22Rv1 (cell line): ENCODE results near the gene IVL.

Source experiments
- H3K27ac ChIP-seq: fragments of 450-650 bp; 2 replicates; pipeline ENCODE4 v1.5.1; 2017
- ZFX ChIP-seq: fragments of 450-650 bp; IDR thresholded peaks from 2 replicates; pipeline ENCODE4 v1.6.1; 2017; ENCODE audit warnings: antibody characterized with exemption, borderline replicate concordance
- TF ChIP-seq, protein P1 (sequence below): fragments of 450-650 bp; IDR thresholded peaks from 2 replicates; pipeline ENCODE4 v1.5.1; 2017; ENCODE audit warnings: mild to moderate bottlenecking

IVL gene

DNA sequence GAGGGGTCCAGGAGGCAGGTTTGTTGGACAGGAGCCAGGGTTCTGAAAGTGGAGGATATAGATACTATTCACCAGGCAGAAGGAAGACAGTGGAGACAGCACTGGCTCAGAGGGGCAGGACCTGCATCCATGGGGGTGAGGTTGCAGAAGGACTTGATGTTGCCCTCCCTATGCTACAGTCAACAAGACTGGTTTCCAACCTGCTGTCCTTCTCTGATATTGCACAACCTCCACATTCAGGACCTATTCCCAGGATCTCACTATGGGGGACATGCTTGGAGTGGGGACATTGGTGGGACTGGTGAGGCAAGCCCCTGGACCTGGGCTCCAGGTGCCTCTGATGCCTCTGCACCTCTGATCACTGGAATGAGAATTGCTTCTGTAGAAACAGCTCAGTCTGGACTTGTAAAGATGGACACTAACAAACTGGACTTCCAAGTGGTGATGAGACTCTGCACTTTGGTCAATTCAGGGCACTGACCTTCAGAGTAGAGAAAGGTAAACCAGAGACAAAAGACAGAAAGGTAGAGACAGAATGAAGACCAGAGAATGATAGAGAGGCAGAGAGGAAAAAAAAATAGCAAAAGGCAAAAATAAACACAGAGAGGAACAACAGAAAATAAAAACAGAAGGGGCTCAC is 28.7 kb upstream of the IVL start:
- TF ChIP-seq, protein P1, sequence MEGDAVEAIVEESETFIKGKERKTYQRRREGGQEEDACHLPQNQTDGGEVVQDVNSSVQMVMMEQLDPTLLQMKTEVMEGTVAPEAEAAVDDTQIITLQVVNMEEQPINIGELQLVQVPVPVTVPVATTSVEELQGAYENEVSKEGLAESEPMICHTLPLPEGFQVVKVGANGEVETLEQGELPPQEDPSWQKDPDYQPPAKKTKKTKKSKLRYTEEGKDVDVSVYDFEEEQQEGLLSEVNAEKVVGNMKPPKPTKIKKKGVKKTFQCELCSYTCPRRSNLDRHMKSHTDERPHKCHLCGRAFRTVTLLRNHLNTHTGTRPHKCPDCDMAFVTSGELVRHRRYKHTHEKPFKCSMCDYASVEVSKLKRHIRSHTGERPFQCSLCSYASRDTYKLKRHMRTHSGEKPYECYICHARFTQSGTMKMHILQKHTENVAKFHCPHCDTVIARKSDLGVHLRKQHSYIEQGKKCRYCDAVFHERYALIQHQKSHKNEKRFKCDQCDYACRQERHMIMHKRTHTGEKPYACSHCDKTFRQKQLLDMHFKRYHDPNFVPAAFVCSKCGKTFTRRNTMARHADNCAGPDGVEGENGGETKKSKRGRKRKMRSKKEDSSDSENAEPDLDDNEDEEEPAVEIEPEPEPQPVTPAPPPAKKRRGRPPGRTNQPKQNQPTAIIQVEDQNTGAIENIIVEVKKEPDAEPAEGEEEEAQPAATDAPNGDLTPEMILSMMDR: no peak
- no peak for TF ChIP-seq ZFX
- no peak overlapping the region for H3K27ac ChIP-seq

DNA sequence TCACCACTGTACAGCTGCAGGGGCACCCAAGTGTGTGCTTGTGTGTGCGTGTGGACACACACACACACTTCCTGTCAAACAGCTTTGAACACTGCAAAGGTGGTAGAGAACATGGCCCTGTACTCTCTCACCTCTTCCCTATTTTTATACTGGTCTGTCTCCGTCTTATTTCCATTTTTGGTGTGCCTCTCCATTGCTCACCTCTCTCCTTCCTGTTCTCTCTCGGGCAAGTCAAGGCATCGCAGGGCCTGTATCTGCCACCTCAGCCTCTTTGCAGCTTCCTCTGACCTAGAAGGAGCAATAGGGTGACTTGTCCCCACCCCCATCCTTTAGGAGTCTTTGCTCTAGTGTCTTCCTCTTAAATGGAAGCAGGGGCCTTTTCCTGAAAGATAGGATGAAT is 28.0 kb upstream of the IVL start:
- TF ChIP-seq, protein P1: no peak
- no peak for TF ChIP-seq ZFX
- no peak overlapping the region for H3K27ac ChIP-seq

DNA sequence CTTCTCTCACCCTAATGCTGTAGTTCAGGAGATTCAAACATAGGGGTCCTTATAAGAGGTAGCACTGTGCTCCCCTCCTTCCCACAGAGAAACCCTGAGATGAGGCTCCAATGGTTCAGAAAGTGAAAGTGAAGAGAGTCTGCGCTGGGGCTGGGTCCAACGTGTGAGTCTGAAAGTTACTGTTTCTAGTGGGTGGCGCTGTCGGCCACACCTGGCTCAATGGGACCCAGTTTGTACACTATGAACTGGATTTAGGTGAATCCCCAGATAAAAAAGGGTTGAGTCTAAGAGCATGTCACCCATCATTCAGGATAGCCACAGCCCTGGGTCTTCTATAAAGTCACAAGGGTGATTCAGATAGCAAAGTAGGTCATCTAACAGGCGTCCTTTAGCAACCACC is 27.4 kb upstream of the IVL start:
- no peak for TF ChIP-seq ZFX
- TF ChIP-seq, protein P1: no peak
- H3K27ac ChIP-seq: no peak overlapping the region

DNA sequence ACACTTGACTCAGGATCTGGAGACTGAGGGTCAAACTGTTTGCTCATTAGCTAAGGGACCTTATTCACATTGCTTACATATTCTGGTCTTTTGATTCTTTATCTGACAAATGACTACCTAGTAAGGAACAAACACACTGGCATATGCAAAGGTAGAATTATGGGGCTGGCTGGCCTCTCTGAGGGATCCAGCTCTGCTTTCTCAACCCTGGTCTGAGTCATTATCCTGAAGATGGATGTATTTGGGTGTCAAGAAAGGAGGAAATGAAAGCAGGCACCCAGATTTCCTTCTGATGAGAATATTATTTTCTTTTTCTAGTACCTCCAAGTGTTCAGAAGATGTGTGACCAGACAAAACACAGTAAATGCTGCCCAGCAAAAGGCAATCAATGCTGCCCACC is 24.3 kb upstream of the IVL start:
- no peak for TF ChIP-seq ZFX
- TF ChIP-seq, protein P1: no peak
- no peak overlapping the region for H3K27ac ChIP-seq

DNA sequence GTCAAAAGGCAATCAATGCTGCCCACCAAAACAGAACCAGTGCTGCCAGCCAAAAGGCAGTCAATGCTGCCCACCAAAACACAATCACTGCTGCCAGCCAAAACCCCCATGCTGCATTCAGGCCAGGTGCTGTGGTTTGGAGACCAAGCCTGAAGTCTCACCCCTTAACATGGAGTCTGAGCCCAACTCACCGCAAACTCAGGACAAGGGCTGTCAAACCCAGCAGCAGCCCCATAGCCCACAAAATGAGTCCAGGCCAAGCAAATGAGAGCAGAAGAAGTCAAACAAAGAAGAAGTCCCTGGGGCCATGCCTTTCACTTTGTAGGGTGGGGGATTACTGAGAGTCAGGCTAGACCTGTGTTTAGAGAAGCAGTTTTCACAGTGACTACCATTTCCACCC is 23.8 kb upstream of the IVL start:
- no peak overlapping the region for H3K27ac ChIP-seq
- TF ChIP-seq, protein P1: no peak
- no peak for TF ChIP-seq ZFX

DNA sequence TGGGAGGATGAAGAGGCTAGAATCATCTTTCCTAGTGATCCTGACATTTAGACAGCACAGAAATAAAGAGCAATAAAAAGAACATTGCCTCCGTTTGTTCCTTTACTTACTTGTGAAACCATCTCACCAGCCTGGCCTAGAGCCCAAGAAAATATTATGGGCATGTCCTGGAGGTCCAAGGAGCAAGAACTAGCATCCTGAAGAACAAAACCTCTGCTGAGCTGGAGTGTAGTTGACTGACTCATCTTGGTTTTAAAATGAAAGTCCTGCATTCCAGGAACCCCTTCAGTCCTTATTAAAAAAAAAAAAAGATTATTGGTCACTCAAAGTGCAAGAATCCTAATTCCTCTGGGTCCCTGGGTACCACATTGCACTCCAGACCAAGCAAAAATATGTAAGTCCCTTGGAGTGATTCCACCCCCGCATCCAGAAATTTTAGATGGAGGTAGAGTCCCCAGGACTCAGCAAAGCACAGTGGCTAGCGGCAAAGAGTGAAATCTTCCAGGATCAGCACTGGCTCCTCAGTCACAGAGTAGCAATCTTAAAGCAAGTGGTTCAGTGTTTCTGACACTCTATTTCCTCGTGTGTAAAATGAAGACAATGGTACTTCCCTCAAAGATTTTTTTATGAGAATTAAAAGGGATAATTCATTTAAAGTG is 23.3 kb upstream of the IVL start:
- no peak for TF ChIP-seq ZFX
- TF ChIP-seq, protein P1: no peak

DNA sequence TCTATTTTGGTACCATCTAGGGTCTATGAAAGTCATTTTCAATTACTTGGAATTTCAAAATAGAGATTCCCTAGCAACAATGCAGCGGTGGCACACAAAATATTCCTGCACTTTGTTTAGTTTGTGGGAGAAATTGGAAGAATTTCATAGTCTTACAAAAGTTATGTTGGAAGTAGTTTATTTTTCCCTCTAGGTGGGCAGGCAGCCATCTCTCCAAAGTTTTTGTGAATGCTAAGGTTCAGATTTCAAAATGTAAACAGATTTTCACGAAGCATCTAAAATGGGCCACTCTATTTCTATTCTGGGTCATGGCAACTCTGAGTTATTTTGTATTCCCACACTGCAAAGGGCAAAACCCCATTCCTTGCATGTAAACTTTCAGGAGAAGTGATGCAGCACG is 22.3 kb upstream of the IVL start:
- H3K27ac ChIP-seq: no peak overlapping the region
- TF ChIP-seq, protein P1: no peak
- no peak for TF ChIP-seq ZFX

More for the DNA sequence above, 23.3 kb upstream of the IVL start:
- no peak overlapping the region for H3K27ac ChIP-seq
